Measurements from ENCODE around the gene CLEC10A. TPM values are rescaled to one million over a fixed set of nuclear protein-coding genes. Genes with fewer than 3 reads are reported as not detected.

The CLEC10A gene
- total RNA-seq, 2 experiments from 2014 or later: not detected

DNA sequence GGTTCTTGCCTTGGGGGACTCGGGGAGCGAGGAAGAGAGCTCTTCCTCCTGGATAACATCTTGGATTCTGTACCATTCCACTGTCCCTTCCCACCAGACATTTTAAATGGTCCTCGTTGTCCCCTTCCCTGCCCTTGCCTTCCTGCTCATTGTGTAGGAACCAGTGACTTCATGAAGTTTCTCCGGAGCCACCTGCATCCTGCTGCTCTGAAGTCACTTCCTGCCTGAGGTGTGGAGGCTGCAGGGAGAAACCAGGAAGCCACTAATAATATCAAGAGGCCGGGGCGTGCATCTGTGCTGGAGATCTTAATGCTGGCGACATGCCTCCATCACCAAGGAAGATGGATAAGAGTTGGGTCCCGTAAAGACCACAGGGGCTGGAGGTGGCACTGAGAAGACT is 50.4 kb downstream of the CLEC10A start:
- Histone ChIP-seq H3K4me2 (ENCODE audit: low read length) (no peak overlapping the region), H2AFZ (ENCODE audit: low read length) (no peak overlapping the region), H3K9me3 (ENCODE audit: low read length) (no peaks in the 10 kb centered on the region), H3K4me1 (ENCODE audit: insufficient read depth, low read length, poor library complexity, severe bottlenecking) (no peaks in the 10 kb centered on the region), H3K9me2 (ENCODE audit: insufficient read depth, low read length) (no peaks in the 10 kb centered on the region), H3K27ac (ENCODE audit: low read depth, low read length, poor library complexity, severe bottlenecking) (no peak overlapping the region), H3K36me3 (ENCODE audit: insufficient read depth, low read length) (no peaks in the 10 kb centered on the region), H3K4me3 (ENCODE audit: low read depth, low read length, poor library complexity, severe bottlenecking) (no peak overlapping the region), H4K20me1 (ENCODE audit: insufficient read depth, low read length) (no peaks in the 10 kb centered on the region), H3K79me2 (ENCODE audit: insufficient read depth, low read depth, low read length) (no peaks in the 10 kb centered on the region)
- DNase-seq (ENCODE audit: low spot score): no peak
- ChIA-PET CTCF (ENCODE audit: unreplicated experiment) (no interaction called here), POLR2A (no interaction called here)
- intact Hi-C loops (cut with micrococcal nuclease; ENCODE audit: unreplicated experiment): no loop called here
- no TSS peak for BruUV-seq (replicated peaks)
- TF ChIP-seq, protein P1, sequence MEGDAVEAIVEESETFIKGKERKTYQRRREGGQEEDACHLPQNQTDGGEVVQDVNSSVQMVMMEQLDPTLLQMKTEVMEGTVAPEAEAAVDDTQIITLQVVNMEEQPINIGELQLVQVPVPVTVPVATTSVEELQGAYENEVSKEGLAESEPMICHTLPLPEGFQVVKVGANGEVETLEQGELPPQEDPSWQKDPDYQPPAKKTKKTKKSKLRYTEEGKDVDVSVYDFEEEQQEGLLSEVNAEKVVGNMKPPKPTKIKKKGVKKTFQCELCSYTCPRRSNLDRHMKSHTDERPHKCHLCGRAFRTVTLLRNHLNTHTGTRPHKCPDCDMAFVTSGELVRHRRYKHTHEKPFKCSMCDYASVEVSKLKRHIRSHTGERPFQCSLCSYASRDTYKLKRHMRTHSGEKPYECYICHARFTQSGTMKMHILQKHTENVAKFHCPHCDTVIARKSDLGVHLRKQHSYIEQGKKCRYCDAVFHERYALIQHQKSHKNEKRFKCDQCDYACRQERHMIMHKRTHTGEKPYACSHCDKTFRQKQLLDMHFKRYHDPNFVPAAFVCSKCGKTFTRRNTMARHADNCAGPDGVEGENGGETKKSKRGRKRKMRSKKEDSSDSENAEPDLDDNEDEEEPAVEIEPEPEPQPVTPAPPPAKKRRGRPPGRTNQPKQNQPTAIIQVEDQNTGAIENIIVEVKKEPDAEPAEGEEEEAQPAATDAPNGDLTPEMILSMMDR (conservative IDR thresholded peaks at IDR 0.05; ENCODE audit: low read length): no peak
- TF ChIP-seq EZH2phosphoT487 (IDR thresholded peaks at IDR 0.05; ENCODE audit: borderline replicate concordance, low read depth, low read length): no peak

DNA sequence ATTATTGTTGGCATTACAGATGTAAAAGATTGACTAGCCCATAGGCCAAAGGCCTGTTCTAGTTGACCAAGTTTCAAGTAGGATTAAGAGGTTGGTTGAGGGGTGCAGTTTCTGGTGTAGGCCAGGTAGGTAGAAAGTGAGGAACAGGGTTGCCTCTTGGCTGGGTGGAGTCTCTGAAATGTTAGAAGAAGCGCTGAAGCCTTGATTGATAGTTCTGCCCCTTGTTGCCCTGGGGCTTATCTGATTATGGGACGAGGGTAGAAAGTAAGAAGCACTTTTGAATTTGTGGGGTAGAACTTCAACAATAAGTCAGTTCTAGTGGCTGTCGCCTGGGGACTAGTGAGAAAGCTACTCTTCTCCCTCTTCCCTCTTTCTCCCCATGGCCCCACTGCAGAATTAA is 51.0 kb downstream of the CLEC10A start:
- H3K4me1 ChIP-seq (ENCODE audit: insufficient read depth, low read length, poor library complexity, severe bottlenecking): no peaks in the 10 kb centered on the region
- no peaks in the 10 kb centered on the region for H3K9me3 ChIP-seq (ENCODE audit: low read length)
- TF ChIP-seq EZH2phosphoT487 (IDR thresholded peaks at IDR 0.05; ENCODE audit: borderline replicate concordance, low read depth, low read length): no peak
- TF ChIP-seq, protein P1 (conservative IDR thresholded peaks at IDR 0.05; ENCODE audit: low read length): no peak
- no peak overlapping the region for H3K4me2 ChIP-seq (ENCODE audit: low read length)
- H3K27ac ChIP-seq (ENCODE audit: low read depth, low read length, poor library complexity, severe bottlenecking): no peak overlapping the region
- POLR2A ChIA-PET: no interaction called here
- H3K36me3 ChIP-seq (ENCODE audit: insufficient read depth, low read length): no peaks in the 10 kb centered on the region
- CTCF ChIA-PET (ENCODE audit: unreplicated experiment): no interaction called here
- H3K9me2 ChIP-seq (ENCODE audit: insufficient read depth, low read length): no peaks in the 10 kb centered on the region
- H2AFZ ChIP-seq (ENCODE audit: low read length): no peak overlapping the region
- H3K79me2 ChIP-seq (ENCODE audit: insufficient read depth, low read depth, low read length): no peaks in the 10 kb centered on the region
- intact Hi-C loops (cut with micrococcal nuclease; ENCODE audit: unreplicated experiment): no loop called here
- H4K20me1 ChIP-seq (ENCODE audit: insufficient read depth, low read length): no peaks in the 10 kb centered on the region
- no peak for DNase-seq (ENCODE audit: low spot score)
- H3K4me3 ChIP-seq (ENCODE audit: low read depth, low read length, poor library complexity, severe bottlenecking): no peak overlapping the region
- no TSS peak for BruUV-seq (replicated peaks)

DNA sequence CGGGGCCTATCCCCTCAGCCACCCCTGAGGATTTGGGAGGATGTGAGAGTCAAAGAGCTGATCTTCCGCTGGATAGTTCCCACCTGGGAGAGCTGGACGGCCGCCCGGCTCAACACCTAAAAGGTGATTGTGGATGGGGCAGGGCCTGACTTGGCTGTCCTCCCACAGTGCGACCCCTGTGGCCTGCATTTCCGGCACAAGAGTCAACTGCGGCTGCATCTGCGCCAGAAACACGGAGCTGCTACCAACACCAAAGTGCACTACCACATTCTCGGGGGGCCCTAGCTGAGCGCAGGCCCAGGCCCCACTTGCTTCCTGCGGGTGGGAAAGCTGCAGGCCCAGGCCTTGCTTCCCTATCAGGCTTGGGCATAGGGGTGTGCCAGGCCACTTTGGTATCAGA is 52.7 kb downstream of the CLEC10A start:
- Histone ChIP-seq H3K9me3 (ENCODE audit: low read length) (no peaks in the 10 kb centered on the region), H3K4me2 (ENCODE audit: low read length) (no peak overlapping the region), H3K27ac (ENCODE audit: low read depth, low read length, poor library complexity, severe bottlenecking) (no peak overlapping the region), H4K20me1 (ENCODE audit: insufficient read depth, low read length) (no peaks in the 10 kb centered on the region), H3K79me2 (ENCODE audit: insufficient read depth, low read depth, low read length) (no peaks in the 10 kb centered on the region), H3K36me3 (ENCODE audit: insufficient read depth, low read length) (no peaks in the 10 kb centered on the region), H3K4me1 (ENCODE audit: insufficient read depth, low read length, poor library complexity, severe bottlenecking) (peaks cover under 1% of the 10 kb centered on the region), H3K9me2 (ENCODE audit: insufficient read depth, low read length) (no peaks in the 10 kb centered on the region), H2AFZ (ENCODE audit: low read length) (no peak overlapping the region), H3K4me3 (ENCODE audit: low read depth, low read length, poor library complexity, severe bottlenecking) (no peak overlapping the region)
- ChIA-PET POLR2A (no interaction called here), CTCF (ENCODE audit: unreplicated experiment) (no interaction called here)
- intact Hi-C loops (cut with micrococcal nuclease; ENCODE audit: unreplicated experiment): no loop called here
- TF ChIP-seq, protein P1 (conservative IDR thresholded peaks at IDR 0.05; ENCODE audit: low read length): no peak
- TF ChIP-seq EZH2phosphoT487 (IDR thresholded peaks at IDR 0.05; ENCODE audit: borderline replicate concordance, low read depth, low read length): no peak
- BruUV-seq (replicated peaks): no TSS peak
- no peak for DNase-seq (ENCODE audit: low spot score)

Measured in OCI-LY7 (cell line).